Measurements from ENCODE around the gene SKI. TPM values are rescaled to one million over a fixed set of nuclear protein-coding genes. Genes with fewer than 3 reads are reported as not detected.

Gene SKI
- total and polyA plus RNA-seq, 9 of the 15 experiments (the other 6 are each of a cell fraction or from before 2014, with no cell fraction given), result 0.10 to 60.5 (median 4.6) TPM

- TF ChIP-seq NKRF (IDR thresholded peaks at IDR 0.05; ENCODE audit: borderline replicate concordance), result no peak; the same call in 1 of the 2 replicates
- TF ChIP-seq ADNP (tag; IDR thresholded peaks at IDR 0.05), result no peak
- TF ChIP-seq ZNF217 (CRISPR knock-in tag; IDR thresholded peaks at IDR 0.05), result no peak
- no peak for TF ChIP-seq GMEB1 (CRISPR knock-in tag; IDR thresholded peaks at IDR 0.05)
- 0 out of 4 replicates have a peak, but pooled peaks of 1 of the 2 experiments have one; percentile 15 for TF ChIP-seq TBL1XR1 (IDR thresholded peaks at IDR 0.05; ENCODE audit: low read length in 2 of 2)
- TF ChIP-seq HNRNPK (IDR thresholded peaks at IDR 0.05; ENCODE audit: low read depth, low read length, poor library complexity, severe bottlenecking), result no peak
- no peak; the same call in 1 of the 2 replicates for TF ChIP-seq KDM2B (CRISPR knock-in tag; IDR thresholded peaks at IDR 0.05)
- TF ChIP-seq STAT6 (CRISPR knock-in tag; IDR thresholded peaks at IDR 0.05), result peak; percentile 83; the same call in 1 of the 2 replicates
- TF ChIP-seq CTCF (IDR thresholded peaks at IDR 0.05 in 2 of 3, conservative IDR thresholded peaks at IDR 0.05 in 1 of 3; ENCODE audit: insufficient read depth in 2 of 3, low read depth in 1 of 3, low read length in 3 of 3), result peak; percentile 84 to 96 (median 91)
- no peak for TF ChIP-seq BRF2 (IDR thresholded peaks at IDR 0.05; ENCODE audit: borderline replicate concordance, insufficient read depth, insufficient read length)
- peak in 1 of 2 experiments; percentile 44; a peak in 1 of 3 replicates for TF ChIP-seq CBX3 (IDR thresholded peaks at IDR 0.05; ENCODE audit: borderline replicate concordance in 1 of 2, low read length in 2 of 2)
- no peak for TF ChIP-seq MITF (IDR thresholded peaks at IDR 0.05)
These were observed 33.0 kb upstream of the SKI start (continued) for GRCh38 chr1:2194898-2195673.

All from K562 (cell line).